ENCODE measurements around the gene PTPRH.

GRCh38 chr19:55196803-55197202 is 12.5 kb downstream of the PTPRH start:
- TF ChIP-seq CTCF (IDR thresholded peaks at IDR 0.05), result no peak
- TF ChIP-seq ZFX (IDR thresholded peaks at IDR 0.05; ENCODE audit: borderline replicate concordance), result no peak
